GDM1 (cell line): ENCODE results near the gene BBX.

Source experiments
- DNase-seq: peaks from one replicate; lab custom pipeline; 2025; lab: John Stamatoyannopoulos, UW

BBX gene

GRCh38 chr3:107600780-107601179 is 78.0 kb downstream of the BBX start:
- DNase-seq, result no peak

- no peak for DNase-seq
Measured at GRCh38 chr3:107604057-107604822, 81.5 kb downstream of the BBX start.

- DNase-seq, result no peak
Measured at GRCh38 chr3:107611775-107612469, 89.2 kb downstream of the BBX start.

GRCh38 chr3:107612664-107613084 is 89.9 kb downstream of the BBX start:
- no peak for DNase-seq

- no peak for DNase-seq
Measured at GRCh38 chr3:107619549-107619948, 96.8 kb downstream of the BBX start.

- no peak for DNase-seq
Measured at GRCh38 chr3:107620534-107620933, 97.8 kb downstream of the BBX start.

- no peak for DNase-seq
Measured at GRCh38 chr3:107621465-107621864, 98.7 kb downstream of the BBX start.

GRCh38 chr3:107627962-107628542 is 105.3 kb downstream of the BBX start:
- no peak for DNase-seq

- DNase-seq, result no peak
Measured at GRCh38 chr3:107629566-107629965, 106.8 kb downstream of the BBX start.

GRCh38 chr3:107630779-107631178 is 108.0 kb downstream of the BBX start:
- DNase-seq, result no peak

- no peak for DNase-seq
Measured at GRCh38 chr3:107632576-107632975, 109.8 kb downstream of the BBX start.

GRCh38 chr3:107633327-107634098 is 110.8 kb downstream of the BBX start:
- no peak for DNase-seq

- DNase-seq, result no peak
Measured at GRCh38 chr3:107634099-107634489, 111.3 kb downstream of the BBX start.

- no peak for DNase-seq
Measured at GRCh38 chr3:107637416-107638183, 114.8 kb downstream of the BBX start.

- DNase-seq, result no peak
Measured at GRCh38 chr3:107641572-107642307, 119.0 kb downstream of the BBX start.

- no peak for DNase-seq
Measured at GRCh38 chr3:107643038-107643883, 120.5 kb downstream of the BBX start.

- DNase-seq, result no peak
Measured at GRCh38 chr3:107644631-107645030, 121.9 kb downstream of the BBX start.

GRCh38 chr3:107650788-107651187 is 128.0 kb downstream of the BBX start:
- DNase-seq, result no peak

GRCh38 chr3:107651782-107652181 is 129.0 kb downstream of the BBX start:
- DNase-seq, result no peak

GRCh38 chr3:107654218-107654617 is 131.5 kb downstream of the BBX start:
- DNase-seq, result no peak
